GM06990 (cell line): ENCODE measurements around the gene KCND3.

Source experiments
- DNase-seq: peaks from one replicate; pipeline ENCODE4 v3.0.0-alpha.2; 2011; ENCODE audit not compliant: insufficient read length; ENCODE audit errors: extremely low read depth
- H3K27me3 ChIP-seq: replicated peaks from 2 replicates; pipeline ENCODE4 v1.6.0; 2011; ENCODE audit warnings: low read length; ENCODE audit not compliant: control insufficient read depth, insufficient read depth
- H3K36me3 ChIP-seq: 2 replicates; pipeline ENCODE4 v1.5.1; 2011; ENCODE audit warnings: low read length; ENCODE audit not compliant: control insufficient read depth, insufficient read depth
- H3K4me3 ChIP-seq: replicated peaks from 2 replicates; pipeline ENCODE4 v1.5.1; 2011; ENCODE audit warnings: low read depth, mild to moderate bottlenecking, control low read depth, low read length
- TF ChIP-seq, protein P1 (sequence below): IDR thresholded peaks from 2 replicates; pipeline ENCODE4 v1.5.1; 2011; ENCODE audit warnings: low read length, control low read depth, mild to moderate bottlenecking, inconsistent platforms; ENCODE audit not compliant: insufficient read depth, poor library complexity, severe bottlenecking

Gene KCND3

GRCh38 chr1:111968511-111968910, 21.0 kb downstream of the KCND3 start:
- DNase-seq, result no peak
- TF ChIP-seq, protein P1, sequence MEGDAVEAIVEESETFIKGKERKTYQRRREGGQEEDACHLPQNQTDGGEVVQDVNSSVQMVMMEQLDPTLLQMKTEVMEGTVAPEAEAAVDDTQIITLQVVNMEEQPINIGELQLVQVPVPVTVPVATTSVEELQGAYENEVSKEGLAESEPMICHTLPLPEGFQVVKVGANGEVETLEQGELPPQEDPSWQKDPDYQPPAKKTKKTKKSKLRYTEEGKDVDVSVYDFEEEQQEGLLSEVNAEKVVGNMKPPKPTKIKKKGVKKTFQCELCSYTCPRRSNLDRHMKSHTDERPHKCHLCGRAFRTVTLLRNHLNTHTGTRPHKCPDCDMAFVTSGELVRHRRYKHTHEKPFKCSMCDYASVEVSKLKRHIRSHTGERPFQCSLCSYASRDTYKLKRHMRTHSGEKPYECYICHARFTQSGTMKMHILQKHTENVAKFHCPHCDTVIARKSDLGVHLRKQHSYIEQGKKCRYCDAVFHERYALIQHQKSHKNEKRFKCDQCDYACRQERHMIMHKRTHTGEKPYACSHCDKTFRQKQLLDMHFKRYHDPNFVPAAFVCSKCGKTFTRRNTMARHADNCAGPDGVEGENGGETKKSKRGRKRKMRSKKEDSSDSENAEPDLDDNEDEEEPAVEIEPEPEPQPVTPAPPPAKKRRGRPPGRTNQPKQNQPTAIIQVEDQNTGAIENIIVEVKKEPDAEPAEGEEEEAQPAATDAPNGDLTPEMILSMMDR, result no peak
- Histone ChIP-seq H3K27me3 (peaks cover 4% of the 10 kb centered on the region), H3K36me3 (no peaks in the 10 kb centered on the region), H3K4me3 (no peak overlapping the region)

DNA sequence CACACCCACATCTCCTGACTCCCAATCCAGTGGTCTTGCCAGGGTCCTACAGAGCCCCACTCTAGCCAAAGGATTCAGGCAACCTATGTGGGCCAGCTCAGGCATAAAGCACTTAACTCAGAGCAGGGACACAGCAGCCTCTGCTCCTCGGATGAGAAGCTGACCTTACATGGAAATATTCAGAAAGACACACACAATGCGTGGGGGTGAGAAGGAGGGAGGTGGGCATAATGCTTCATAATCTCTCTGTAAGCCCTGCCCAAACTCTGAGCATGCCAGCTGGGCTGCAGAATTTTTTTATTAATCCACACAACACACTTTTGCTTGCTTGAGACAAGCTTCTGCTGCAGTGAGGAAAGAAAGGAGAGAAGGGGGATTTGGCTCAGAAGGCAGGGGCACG, 21.6 kb downstream of the KCND3 start:
- Histone ChIP-seq H3K4me3 (no peak overlapping the region), H3K36me3 (no peaks in the 10 kb centered on the region), H3K27me3 (peaks cover 4% of the 10 kb centered on the region)
- DNase-seq, result no peak
- TF ChIP-seq, protein P1, result no peak

DNA sequence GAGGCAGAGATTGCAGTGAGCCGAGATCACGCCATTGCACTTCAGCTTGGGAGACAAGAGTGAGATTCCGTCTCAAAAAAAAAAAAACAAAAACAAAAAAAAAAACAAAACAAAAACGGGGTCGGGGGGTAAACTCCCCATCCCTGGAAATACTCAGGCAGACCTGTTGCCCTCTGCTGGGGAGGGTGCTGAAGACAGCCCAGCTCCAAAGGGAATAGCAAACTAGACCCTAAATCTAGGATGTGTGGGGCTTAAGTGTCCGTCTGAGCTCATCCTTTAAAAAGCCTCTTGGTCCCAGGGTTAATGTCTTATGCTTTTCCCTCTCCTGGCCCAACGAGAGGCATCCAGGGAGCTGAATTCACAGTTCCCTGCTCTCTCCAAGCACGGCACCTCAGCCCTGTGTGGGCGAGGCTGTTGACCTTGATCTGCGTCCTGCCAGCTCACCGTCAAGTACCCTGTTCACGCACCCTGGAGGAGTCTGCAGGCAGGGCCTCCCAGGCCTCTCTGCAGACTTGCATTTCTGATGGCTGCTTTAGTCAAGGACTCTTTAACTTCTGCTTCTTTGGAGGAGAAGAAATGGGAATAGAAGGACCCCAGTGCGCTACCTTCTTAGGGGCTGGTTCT, 22.3 kb downstream of the KCND3 start:
- Histone ChIP-seq H3K27me3 (peaks cover 4% of the 10 kb centered on the region), H3K4me3 (no peak overlapping the region), H3K36me3 (no peaks in the 10 kb centered on the region)
- TF ChIP-seq, protein P1, result no peak
- no peak for DNase-seq

- Histone ChIP-seq H3K4me3 (no peak overlapping the region), H3K36me3 (no peaks in the 10 kb centered on the region), H3K27me3 (peaks cover 8% of the 10 kb centered on the region)
- TF ChIP-seq, protein P1, result no peak
- DNase-seq, result no peak
Measured at GRCh38 chr1:111965781-111966443, 23.6 kb downstream of the KCND3 start.

GRCh38 chr1:111963985-111964738, 25.3 kb downstream of the KCND3 start:
- no peak overlapping the region for H3K4me3 ChIP-seq
- DNase-seq, result no peak
- H3K36me3 ChIP-seq, result no peaks in the 10 kb centered on the region
- peaks cover 12% of the 10 kb centered on the region for H3K27me3 ChIP-seq
- TF ChIP-seq, protein P1, result no peak
